ENCODE results near the gene CHMP4A. TPM values are rescaled to one million over a fixed set of nuclear protein-coding genes. Genes with fewer than 3 reads are reported as not detected.

Gene CHMP4A
- total and polyA plus RNA-seq, 9 of the 15 experiments (the other 6 are each of a cell fraction or from before 2014, with no cell fraction given): 28.8 to 104 (median 52.7) TPM

GRCh38 chr14:24195186-24196070 is 17.9 kb downstream of the CHMP4A start, which contains the start of gene TM9SF1 (continued):
- TF ChIP-seq ZNF143 (CRISPR knock-in tag; IDR thresholded peaks at IDR 0.05) (no peak), NKRF (IDR thresholded peaks at IDR 0.05; ENCODE audit: borderline replicate concordance) (peak; percentile 72; the same call in 1 of the 2 replicates), CC2D1A (IDR thresholded peaks at IDR 0.05) (no peak), ZNF280A (IDR thresholded peaks at IDR 0.05; ENCODE audit: low read depth, partially characterized antibody) (no peak), NFE2 (IDR thresholded peaks at IDR 0.05; ENCODE audit: low read depth) (peak; percentile 83), ARID3A (IDR thresholded peaks at IDR 0.05; ENCODE audit: borderline replicate concordance, low read depth, low read length) (no peak), KLF1 (tag; IDR thresholded peaks at IDR 0.05) (peak; percentile 61), HDAC3 (IDR thresholded peaks at IDR 0.05; ENCODE audit: borderline replicate concordance, partially characterized antibody) (no peak), LARP7 (IDR thresholded peaks at IDR 0.05) (no peak), BRD4 (IDR thresholded peaks at IDR 0.05) (peak; percentile 68; the same call in 1 of the 2 replicates), SETDB1 (IDR thresholded peaks at IDR 0.05; ENCODE audit: low read length) (no peak), EHMT2 (IDR thresholded peaks at IDR 0.05) (no peak), ZNF695 (CRISPR knock-in tag; IDR thresholded peaks at IDR 0.05) (no peak), ZNF174 (CRISPR knock-in tag; IDR thresholded peaks at IDR 0.05) (no peak), ETS1 (conservative IDR thresholded peaks at IDR 0.05; ENCODE audit: control insufficient read depth, low read depth, low read length) (peak; percentile 28; the same call in 1 of the 2 replicates), KLF6 (CRISPR knock-in tag; IDR thresholded peaks at IDR 0.05; ENCODE audit: borderline replicate concordance) (0 out of 2 replicates have a peak, but pooled peaks have one; percentile 47)
- TF ChIP-seq, protein P1, sequence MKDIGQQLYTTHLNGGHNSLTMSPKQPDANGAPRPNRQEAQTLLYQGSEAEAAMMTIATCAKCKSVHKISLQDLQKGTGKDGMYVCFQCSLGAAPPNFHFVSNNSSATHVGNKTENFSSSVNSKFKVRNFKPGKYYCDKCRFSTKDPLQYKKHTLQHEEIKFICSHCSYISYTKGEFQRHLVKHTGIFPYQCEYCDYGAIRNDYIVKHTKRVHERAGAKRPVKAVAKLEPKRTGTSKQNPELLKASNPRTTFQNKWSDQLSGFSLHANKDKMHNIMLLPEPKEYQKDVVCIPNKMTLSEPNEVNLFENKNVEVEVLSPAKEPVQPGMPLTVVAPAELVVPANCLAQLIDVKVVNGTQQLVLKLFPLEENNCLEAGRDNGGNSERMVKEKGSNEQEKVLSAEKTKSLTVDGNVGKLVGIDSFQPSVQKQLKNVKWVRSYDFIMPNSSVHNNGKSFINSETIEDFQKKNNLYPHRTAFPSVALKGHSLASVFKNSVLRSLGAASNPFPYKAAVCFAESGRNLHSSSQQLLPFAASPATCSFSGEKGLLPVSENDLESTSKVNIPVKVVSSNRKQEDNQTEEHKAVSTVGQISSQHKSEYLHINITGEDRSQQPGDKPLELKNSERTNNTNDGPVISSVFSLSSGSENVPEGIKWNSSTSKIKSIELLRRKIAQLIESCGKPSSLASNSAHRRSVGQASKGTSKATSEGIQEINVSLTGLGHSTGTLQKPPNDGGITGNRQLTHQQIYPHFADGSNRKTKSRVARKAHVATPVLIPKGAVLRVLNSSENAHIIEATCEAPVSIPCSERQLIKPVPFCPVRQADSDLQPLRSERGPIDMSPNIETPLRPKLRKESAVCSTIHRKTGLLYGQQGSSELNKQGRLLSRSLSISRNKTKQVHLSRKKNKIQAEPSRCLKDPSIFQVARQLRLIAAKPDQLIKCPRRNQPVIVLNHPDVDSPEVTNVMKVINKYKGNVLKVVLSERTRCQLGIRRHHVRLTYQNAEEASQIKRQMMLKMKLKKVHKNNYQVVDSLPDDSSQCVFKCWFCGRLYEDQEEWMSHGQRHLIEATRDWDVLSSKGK (CRISPR knock-in tag; IDR thresholded peaks at IDR 0.05): no peak

All from K562 (cell line).